Measurements from ENCODE around the gene IREB2. TPM values are rescaled to one million over a fixed set of nuclear protein-coding genes. Genes with fewer than 3 reads are reported as not detected.
A peak's percentile ranks its signal among the peaks of the same experiment; 100 is the strongest.

The IREB2 gene
- total RNA-seq, 4 donors from 2014 or later, result 28.4 to 43.5 (median 30.8) TPM

DNA sequence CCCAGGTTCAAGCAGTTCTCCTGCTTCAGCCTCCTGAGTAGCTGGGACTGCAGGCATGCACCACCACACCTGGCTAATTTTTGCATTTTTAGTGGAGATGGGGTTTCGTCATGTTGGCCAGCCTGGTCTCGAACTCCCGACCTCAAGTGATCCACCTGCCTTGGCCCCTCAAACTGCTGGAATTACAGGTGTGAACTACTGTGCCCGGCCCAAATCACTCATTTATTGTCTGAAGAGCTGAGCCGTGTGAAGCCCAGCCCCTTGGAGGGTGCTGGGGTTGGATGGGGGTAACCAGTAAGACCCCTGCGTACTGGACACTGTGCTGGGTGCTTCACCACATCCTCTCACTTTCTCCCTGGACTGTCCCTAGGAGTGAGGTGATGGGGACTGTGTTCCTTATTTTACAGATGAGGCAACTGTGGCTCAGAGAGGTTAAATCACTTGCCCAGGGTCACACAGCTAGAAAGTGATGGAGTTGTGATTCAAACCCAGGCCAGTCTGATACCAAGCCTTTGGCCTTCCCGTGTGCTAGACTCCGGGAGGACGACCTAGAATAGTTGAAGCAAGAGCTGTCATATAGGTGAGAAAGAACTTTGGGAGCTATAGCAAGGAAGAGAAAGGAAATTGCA lies 41.7 kb upstream of the IREB2 start:
- H3K4me3 ChIP-seq (ENCODE audit: low read depth, poor library complexity, severe bottlenecking), result no peak overlapping the region
- TF ChIP-seq CTCF (IDR thresholded peaks at IDR 0.05) (no peak), POLR2A (IDR thresholded peaks at IDR 0.05) (no peak)
- WGBS, 2 donors, result 86 to 95% methylated on average over 9 of the region's 9 CpGs
- peak in 1 of 2 donors; percentile 57 for DNase-seq (ENCODE audit: low spot score in 2 of 2)
- intact Hi-C loops (cut with DNase I; ENCODE audit: low total_unique reads), result no loop called here

- TF ChIP-seq CTCF (IDR thresholded peaks at IDR 0.05), result no peak
- TF ChIP-seq POLR2A (IDR thresholded peaks at IDR 0.05), result no peak
- no peak overlapping the region for H3K4me3 ChIP-seq (ENCODE audit: low read depth, poor library complexity, severe bottlenecking)
Measured at GRCh38 chr15:78396976-78397375, 41.0 kb upstream of the IREB2 start.

DNA sequence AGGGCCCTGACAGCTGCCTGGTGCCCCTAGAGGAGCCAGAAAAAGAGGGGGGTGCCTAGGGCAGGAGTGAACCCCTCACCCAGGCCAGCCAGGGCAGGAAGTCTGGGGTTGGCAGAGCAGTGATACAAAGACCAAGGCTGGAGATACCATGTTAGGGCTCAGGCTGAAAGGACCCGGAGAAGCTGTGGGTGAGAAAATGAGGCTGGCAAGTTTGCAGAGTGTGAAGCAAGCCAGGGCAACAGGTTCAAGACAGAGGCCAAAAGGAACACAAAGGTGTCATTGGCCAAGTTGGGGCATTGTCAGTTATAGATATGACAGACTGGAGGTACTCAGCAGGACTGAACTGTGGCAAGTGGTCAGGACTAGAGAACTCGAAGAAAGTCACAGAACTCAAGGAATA lies 40.6 kb upstream of the IREB2 start:
- H3K4me3 ChIP-seq (ENCODE audit: low read depth, poor library complexity, severe bottlenecking), result no peak overlapping the region
- 76 to 95% methylated on average over 2 of the region's 2 CpGs for WGBS, 2 donors
- intact Hi-C loops (cut with DNase I; ENCODE audit: low total_unique reads), result no loop called here
- no peak for TF ChIP-seq POLR2A (IDR thresholded peaks at IDR 0.05)
- no peak for TF ChIP-seq CTCF (IDR thresholded peaks at IDR 0.05)
- DNase-seq (ENCODE audit: low spot score in 2 of 2), result peak in 1 of 2 donors; percentile 1

More at GRCh38 chr15:78396976-78397375, 41.0 kb upstream of the IREB2 start:
- 42 to 56% methylated on average over 9 of the region's 9 CpGs for WGBS, 2 donors
- intact Hi-C loops (cut with DNase I; ENCODE audit: low total_unique reads), result no loop called here
- peak; percentile 22 to 85 for DNase-seq (ENCODE audit: low spot score in 2 of 2)

DNA sequence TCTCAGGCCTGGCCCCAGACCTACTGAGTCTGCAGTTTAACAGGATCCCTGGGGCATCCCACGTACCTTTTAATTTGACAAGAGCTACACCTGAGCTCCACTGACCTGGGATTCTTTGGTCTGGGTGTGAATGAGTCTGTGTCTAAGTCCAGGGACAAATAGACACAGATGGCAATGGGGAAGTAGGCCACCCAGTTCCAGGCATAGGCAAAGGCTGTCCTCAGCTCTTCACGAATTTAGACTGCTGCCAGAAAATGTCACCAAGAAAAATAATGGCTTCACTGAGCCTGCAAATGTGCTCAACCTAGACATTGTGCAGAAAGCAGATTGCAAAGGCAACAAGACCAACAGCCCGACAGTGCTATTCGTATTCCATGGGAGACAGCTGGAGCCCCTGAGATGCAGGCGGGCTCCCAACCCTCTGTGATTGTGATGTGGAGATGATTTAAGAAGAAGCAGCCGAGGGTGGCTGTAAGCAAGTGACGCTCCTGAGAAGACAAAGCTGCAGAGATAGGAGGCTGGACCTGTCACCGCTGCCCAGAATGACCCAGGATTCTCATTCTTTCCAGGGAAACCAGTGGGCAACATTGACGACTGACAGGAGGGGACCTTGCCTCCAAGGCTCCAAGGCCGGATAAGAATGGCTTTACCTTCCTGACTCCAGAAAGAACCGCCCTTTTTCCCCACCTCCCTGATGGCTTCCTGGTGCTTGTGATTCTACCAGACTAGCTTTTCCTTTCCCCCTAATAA lies 39.8 kb upstream of the IREB2 start:
- TF ChIP-seq CTCF (IDR thresholded peaks at IDR 0.05) (no peak), POLR2A (IDR thresholded peaks at IDR 0.05) (no peak)

GRCh38 chr15:78399091-78399490 lies 38.9 kb upstream of the IREB2 start:
- DNase-seq (ENCODE audit: low spot score in 2 of 2), result peak in 1 of 2 donors; percentile 79
- 63 to 71% methylated on average over 9 of the region's 9 CpGs for WGBS, 2 donors
- H3K4me3 ChIP-seq (ENCODE audit: low read depth, poor library complexity, severe bottlenecking), result no peak overlapping the region
- no peak for TF ChIP-seq CTCF (IDR thresholded peaks at IDR 0.05)
- no peak for TF ChIP-seq POLR2A (IDR thresholded peaks at IDR 0.05)
- intact Hi-C loops (cut with DNase I; ENCODE audit: low total_unique reads), result no loop called here

More for the DNA sequence above, 39.8 kb upstream of the IREB2 start:
- DNase-seq (ENCODE audit: low spot score in 2 of 2), result peak in 1 of 2 donors; percentile 58
- intact Hi-C loops (cut with DNase I; ENCODE audit: low total_unique reads), result no loop called here
- H3K4me3 ChIP-seq (ENCODE audit: low read depth, poor library complexity, severe bottlenecking), result no peak overlapping the region
- WGBS, 2 donors, result 87 to 91% methylated on average over 11 of the region's 11 CpGs
